ENCODE data around the gene RGS16. TPM values are rescaled to one million over a fixed set of nuclear protein-coding genes. Genes with fewer than 3 reads are reported as not detected.
A peak's percentile ranks its signal among the peaks of the same experiment; 100 is the strongest.

The RGS16 gene
- total RNA-seq, 1 donor from 2014 or later, result 9.7 TPM

DNA sequence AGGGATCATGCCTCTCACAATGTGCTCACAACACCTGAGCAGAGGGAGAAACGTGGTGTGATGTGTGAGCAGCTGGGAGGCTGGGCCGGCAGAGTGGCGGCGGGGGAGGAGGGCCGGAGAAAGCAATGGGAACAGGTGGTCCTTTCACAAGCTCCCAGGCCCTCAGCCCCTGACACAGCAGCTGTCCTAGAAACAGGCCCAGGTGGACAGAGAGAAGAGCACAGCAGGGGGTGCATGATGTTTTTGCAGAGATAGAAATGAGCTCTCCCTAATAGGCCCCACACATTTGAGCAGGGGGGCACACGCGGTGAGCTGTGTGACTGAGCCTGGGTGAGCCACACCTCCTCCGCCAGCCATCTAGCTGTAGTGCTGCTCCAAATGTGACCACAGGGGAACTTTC is 7.6 kb upstream of the RGS16 start:
- no peak for DNase-seq (ENCODE audit: extremely low spot score, unreplicated experiment)
- Mint-ChIP-seq H3K36me3 (no peaks in the 10 kb centered on the region), H3K27ac (no peak overlapping the region), H3K4me1 (ENCODE audit: unreplicated experiment) (peaks cover 64% of the 10 kb centered on the region), H3K4me3 (no peak overlapping the region), H3K9me3 (no peaks in the 10 kb centered on the region), H3K27me3 (peaks cover 58% of the 10 kb centered on the region)
- no peak for TF ChIP-seq CTCF (conservative IDR thresholded peaks at IDR 0.05)

- Mint-ChIP-seq H3K9me3 (no peaks in the 10 kb centered on the region), H3K4me3 (peak overlapping the region; percentile 56), H3K4me1 (ENCODE audit: unreplicated experiment) (peaks cover 66% of the 10 kb centered on the region), H3K27ac (peak overlapping the region; percentile 16), H3K27me3 (peaks cover 53% of the 10 kb centered on the region), H3K36me3 (no peaks in the 10 kb centered on the region)
- no peak for DNase-seq (ENCODE audit: extremely low spot score, unreplicated experiment)
- no peak for TF ChIP-seq CTCF (conservative IDR thresholded peaks at IDR 0.05)
Measured at GRCh38 chr1:182611326-182611725, 7.1 kb upstream of the RGS16 start.

DNA sequence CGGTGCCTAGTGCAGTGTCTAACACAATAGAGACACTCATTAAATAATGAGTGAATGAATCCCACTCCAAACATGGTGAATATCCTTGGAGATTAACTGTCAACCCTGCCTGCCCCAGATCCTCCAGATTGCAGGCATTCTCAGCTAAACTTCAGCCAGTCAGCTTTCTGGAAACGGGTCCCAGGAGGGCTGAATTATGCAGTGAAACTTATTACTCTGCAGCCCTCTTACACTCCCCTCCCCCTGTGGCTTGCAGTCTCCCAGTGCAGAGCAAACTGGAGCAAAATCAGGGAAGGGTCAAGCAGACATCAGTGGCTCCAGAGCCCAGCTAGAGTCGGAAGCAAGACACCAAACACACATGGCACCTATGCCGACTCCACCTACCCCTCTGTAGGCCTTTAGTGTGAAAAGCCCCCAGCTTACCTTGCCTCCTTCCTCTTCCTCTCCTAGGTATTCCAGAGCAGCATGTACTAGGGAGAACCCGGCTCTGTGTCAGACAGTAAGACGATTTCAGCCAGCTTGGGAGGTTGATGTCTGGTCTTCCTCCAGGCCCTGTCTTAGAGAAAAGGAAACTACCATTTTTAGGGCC is 6.5 kb upstream of the RGS16 start:
- Mint-ChIP-seq H3K36me3 (no peaks in the 10 kb centered on the region), H3K4me1 (ENCODE audit: unreplicated experiment) (peaks cover 61% of the 10 kb centered on the region), H3K27me3 (peaks cover 49% of the 10 kb centered on the region), H3K4me3 (peak overlapping the region; percentile 16), H3K9me3 (no peaks in the 10 kb centered on the region), H3K27ac (peak overlapping the region; percentile 16)
- TF ChIP-seq CTCF (conservative IDR thresholded peaks at IDR 0.05), result no peak
- no peak for DNase-seq (ENCODE audit: extremely low spot score, unreplicated experiment)

- H3K9me3 Mint-ChIP-seq, result no peaks in the 10 kb centered on the region
- no peaks in the 10 kb centered on the region for H3K36me3 Mint-ChIP-seq
- TF ChIP-seq CTCF (conservative IDR thresholded peaks at IDR 0.05), result no peak
- no peak overlapping the region for H3K4me3 Mint-ChIP-seq
- peaks cover 55% of the 10 kb centered on the region for H3K4me1 Mint-ChIP-seq (ENCODE audit: unreplicated experiment)
- no peak overlapping the region for H3K27ac Mint-ChIP-seq
- H3K27me3 Mint-ChIP-seq, result peaks cover 51% of the 10 kb centered on the region
- no peak for DNase-seq (ENCODE audit: extremely low spot score, unreplicated experiment)
Measured at GRCh38 chr1:182608845-182609610, 4.8 kb upstream of the RGS16 start.

DNA sequence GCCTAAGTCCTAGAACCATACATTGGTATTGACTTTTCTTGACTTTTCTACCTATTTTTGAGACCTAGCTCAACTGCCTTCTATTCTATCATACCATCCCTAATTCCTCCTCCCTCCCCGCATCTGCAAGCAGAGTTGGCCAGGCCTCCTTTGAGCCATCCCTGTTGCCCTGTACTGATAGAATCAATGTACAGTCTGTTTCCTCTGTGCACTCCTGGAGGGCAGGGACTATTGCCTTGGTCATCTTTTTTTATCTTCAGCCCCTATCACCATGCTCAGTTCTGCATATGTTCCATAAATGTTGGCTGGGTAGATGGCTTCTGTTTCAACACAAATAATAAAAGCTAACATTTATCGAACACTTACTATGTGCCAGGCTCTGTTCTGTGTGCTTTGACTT is 4.0 kb upstream of the RGS16 start:
- Mint-ChIP-seq H3K27ac (no peak overlapping the region), H3K4me3 (no peak overlapping the region), H3K4me1 (ENCODE audit: unreplicated experiment) (peaks cover 54% of the 10 kb centered on the region), H3K27me3 (peaks cover 49% of the 10 kb centered on the region), H3K36me3 (no peaks in the 10 kb centered on the region), H3K9me3 (no peaks in the 10 kb centered on the region)
- DNase-seq (ENCODE audit: extremely low spot score, unreplicated experiment), result no peak
- no peak for TF ChIP-seq CTCF (conservative IDR thresholded peaks at IDR 0.05)
